T-helper 1 cell treated with Interleukin-12 subunit alpha and Interleukin-12 subunit beta and Interleukin-4 antibody, amounts not matched to agents 30 μg/mL and 1 μg/mL, for 36 hours (primary cell): Measurements from ENCODE around the gene ETV3L.
"Not testable (repeated sequence)": the region's sequence is repeated elsewhere in the genome, so short reads cannot be mapped to it uniquely, and the experiment has no call there.

Source experiments
- H3K27ac Mint-ChIP-seq: one replicate; pipeline ENCODE4 v1.8.0; 2021; ENCODE audit warnings: mild to moderate bottlenecking, mixed read lengths
- H3K27me3 Mint-ChIP-seq: one replicate; pipeline ENCODE4 v1.8.0; 2021; ENCODE audit warnings: low read depth, mixed read lengths
- H3K36me3 Mint-ChIP-seq: one replicate; pipeline ENCODE4 v1.8.0; 2021; ENCODE audit warnings: low read depth, mixed read lengths
- H3K4me1 Mint-ChIP-seq: one replicate; pipeline ENCODE4 v1.8.0; 2021; ENCODE audit warnings: low read depth, mixed read lengths
- H3K4me3 Mint-ChIP-seq: one replicate; pipeline ENCODE4 v1.8.0; 2021; ENCODE audit warnings: mild to moderate bottlenecking, moderate library complexity, mixed read lengths
- H3K9me3 Mint-ChIP-seq: one replicate; pipeline ENCODE4 v1.8.0; 2021; ENCODE audit warnings: mixed read lengths

Gene ETV3L

DNA sequence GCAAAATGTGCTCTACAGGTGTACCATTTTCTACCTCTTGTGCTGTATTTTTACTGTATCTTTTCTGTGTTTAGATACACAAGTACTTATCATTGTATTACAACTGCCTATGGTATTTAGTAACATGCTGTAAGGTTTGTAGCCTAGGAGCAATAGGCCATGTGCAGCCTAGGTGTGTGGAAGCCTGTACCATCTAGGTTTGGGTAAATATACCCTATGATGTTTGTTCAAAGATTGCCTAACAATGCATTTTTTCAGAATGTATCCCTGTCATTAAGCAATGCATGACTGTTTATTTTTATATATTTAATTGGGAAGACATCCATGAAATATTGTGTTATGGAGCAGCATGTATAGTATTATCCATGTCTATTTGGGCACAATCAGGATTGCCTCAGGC lies 11.0 kb downstream of the ETV3L start:
- no peaks in the 10 kb centered on the region for H3K9me3 Mint-ChIP-seq
- H3K27ac Mint-ChIP-seq = no peak overlapping the region
- H3K4me3 Mint-ChIP-seq = no peak overlapping the region
- H3K27me3 Mint-ChIP-seq = peaks cover 4% of the 10 kb centered on the region
- no peaks in the 10 kb centered on the region for H3K36me3 Mint-ChIP-seq
- no peaks in the 10 kb centered on the region for H3K4me1 Mint-ChIP-seq

DNA sequence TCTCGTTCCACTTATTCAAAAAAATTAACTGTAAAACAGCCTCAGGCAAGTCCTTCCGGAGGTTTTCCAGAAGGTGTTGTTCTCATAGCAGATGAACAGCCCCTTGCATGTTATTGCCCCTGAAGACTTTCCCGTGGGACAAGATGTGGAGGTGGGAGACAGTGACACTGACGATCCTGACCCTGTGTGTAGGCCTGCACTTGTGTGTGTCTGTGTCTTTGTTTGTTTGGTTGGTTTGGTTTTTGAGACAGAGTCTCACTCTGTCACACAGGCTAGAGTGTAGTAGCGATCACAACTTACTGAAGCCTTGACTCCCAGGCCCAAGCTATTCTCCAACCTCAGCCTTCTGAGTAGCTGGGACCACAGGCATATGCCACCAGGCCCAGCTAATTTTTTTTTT lies 12.6 kb downstream of the ETV3L start:
- H3K4me1 Mint-ChIP-seq = no peaks in the 10 kb centered on the region
- peaks cover 13% of the 10 kb centered on the region for H3K27me3 Mint-ChIP-seq
- H3K36me3 Mint-ChIP-seq = no peaks in the 10 kb centered on the region
- no peak overlapping the region for H3K27ac Mint-ChIP-seq
- H3K4me3 Mint-ChIP-seq = no peak overlapping the region
- H3K9me3 Mint-ChIP-seq = no peaks in the 10 kb centered on the region

GRCh38 chr1:157086299-157086698 lies 13.3 kb downstream of the ETV3L start:
- no peak overlapping the region for H3K4me3 Mint-ChIP-seq
- H3K9me3 Mint-ChIP-seq = no peaks in the 10 kb centered on the region
- H3K27me3 Mint-ChIP-seq = peaks cover 13% of the 10 kb centered on the region
- H3K27ac Mint-ChIP-seq = no peak overlapping the region
- H3K36me3 Mint-ChIP-seq = no peaks in the 10 kb centered on the region
- no peaks in the 10 kb centered on the region for H3K4me1 Mint-ChIP-seq

DNA sequence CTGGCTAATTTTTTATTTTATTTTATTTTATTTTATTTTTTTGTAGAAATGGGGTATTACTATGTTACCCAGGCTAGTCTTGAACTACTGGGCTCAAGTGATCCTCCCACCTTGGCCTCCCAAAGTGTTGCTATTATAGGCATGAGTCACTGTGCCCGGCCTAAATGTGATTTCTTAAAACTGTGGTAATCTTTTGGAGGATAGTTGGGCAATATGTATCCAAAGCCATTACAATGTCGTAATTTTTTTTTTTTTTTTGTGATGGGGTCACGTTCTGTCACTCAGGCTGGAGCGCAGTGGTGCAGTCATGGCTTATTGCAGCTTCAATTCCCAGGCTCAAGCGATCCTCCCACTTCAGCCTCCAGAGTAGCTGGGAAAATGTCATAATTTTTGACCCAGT lies 14.2 kb downstream of the ETV3L start:
- Mint-ChIP-seq H3K4me3 (no peak overlapping the region), H3K4me1 (no peaks in the 10 kb centered on the region), H3K36me3 (no peaks in the 10 kb centered on the region), H3K27ac (no peak overlapping the region), H3K9me3 (no peaks in the 10 kb centered on the region), H3K27me3 (peaks cover 16% of the 10 kb centered on the region)

DNA sequence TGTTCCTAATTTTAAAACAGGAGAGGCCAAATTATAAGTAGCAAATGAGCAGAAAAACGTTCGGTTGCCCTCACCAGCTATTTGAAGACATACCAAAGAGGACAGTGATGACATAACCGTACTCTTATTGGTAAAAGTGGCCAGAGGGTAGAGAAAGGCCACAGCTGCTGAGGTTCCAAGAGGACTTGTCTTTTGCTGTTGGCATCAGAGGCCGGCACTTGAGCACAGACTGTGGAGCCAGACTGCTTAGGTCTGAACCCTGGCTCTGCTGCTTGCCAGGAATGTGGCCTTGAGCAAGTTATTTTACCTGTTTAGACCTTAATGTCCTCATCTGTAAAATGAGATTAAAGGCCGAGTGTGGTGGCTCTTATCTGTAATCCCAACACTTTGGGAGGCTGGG lies 14.9 kb downstream of the ETV3L start:
- peaks cover 14% of the 10 kb centered on the region for H3K27me3 Mint-ChIP-seq
- no peak overlapping the region for H3K4me3 Mint-ChIP-seq
- H3K36me3 Mint-ChIP-seq = no peaks in the 10 kb centered on the region

DNA sequence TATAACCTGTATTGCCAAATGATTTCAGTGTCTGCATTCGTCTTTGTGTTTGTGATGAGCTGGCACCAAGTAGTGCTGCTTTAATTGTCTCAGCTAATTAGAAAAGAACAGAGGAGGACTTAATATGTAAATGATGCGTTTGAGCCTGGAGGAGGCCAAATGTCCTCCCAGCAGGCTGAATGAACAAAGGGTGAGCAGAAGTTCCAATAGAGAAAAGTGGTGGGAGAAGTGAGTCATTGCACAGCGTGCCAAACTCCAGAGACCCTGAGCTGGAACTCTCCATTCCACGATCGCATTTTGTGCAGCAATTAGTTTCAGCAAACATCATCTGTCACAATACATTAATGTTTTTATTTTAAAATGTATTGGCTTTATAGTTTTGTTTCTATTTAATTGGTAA lies 17.9 kb downstream of the ETV3L start:
- Mint-ChIP-seq H3K9me3 (no peaks in the 10 kb centered on the region), H3K27ac (no peak overlapping the region), H3K4me1 (no peaks in the 10 kb centered on the region), H3K36me3 (no peaks in the 10 kb centered on the region), H3K27me3 (peaks cover 27% of the 10 kb centered on the region), H3K4me3 (no peak overlapping the region)

More for the DNA sequence above, 14.9 kb downstream of the ETV3L start:
- Mint-ChIP-seq H3K27ac (no peak overlapping the region), H3K4me1 (no peaks in the 10 kb centered on the region), H3K9me3 (no peaks in the 10 kb centered on the region)

GRCh38 chr1:157080714-157081113 lies 18.9 kb downstream of the ETV3L start:
- Mint-ChIP-seq H3K4me3 (no peak overlapping the region), H3K9me3 (no peaks in the 10 kb centered on the region), H3K27me3 (peaks cover 29% of the 10 kb centered on the region), H3K27ac (no peak overlapping the region), H3K36me3 (no peaks in the 10 kb centered on the region), H3K4me1 (no peaks in the 10 kb centered on the region)

GRCh38 chr1:157077394-157077793 lies 22.2 kb downstream of the ETV3L start:
- H3K4me1 Mint-ChIP-seq = peaks cover 1% of the 10 kb centered on the region
- no peak overlapping the region for H3K4me3 Mint-ChIP-seq
- peaks cover 35% of the 10 kb centered on the region for H3K27me3 Mint-ChIP-seq
- H3K27ac Mint-ChIP-seq = no peak overlapping the region
- no peaks in the 10 kb centered on the region for H3K9me3 Mint-ChIP-seq
- H3K36me3 Mint-ChIP-seq = no peaks in the 10 kb centered on the region

DNA sequence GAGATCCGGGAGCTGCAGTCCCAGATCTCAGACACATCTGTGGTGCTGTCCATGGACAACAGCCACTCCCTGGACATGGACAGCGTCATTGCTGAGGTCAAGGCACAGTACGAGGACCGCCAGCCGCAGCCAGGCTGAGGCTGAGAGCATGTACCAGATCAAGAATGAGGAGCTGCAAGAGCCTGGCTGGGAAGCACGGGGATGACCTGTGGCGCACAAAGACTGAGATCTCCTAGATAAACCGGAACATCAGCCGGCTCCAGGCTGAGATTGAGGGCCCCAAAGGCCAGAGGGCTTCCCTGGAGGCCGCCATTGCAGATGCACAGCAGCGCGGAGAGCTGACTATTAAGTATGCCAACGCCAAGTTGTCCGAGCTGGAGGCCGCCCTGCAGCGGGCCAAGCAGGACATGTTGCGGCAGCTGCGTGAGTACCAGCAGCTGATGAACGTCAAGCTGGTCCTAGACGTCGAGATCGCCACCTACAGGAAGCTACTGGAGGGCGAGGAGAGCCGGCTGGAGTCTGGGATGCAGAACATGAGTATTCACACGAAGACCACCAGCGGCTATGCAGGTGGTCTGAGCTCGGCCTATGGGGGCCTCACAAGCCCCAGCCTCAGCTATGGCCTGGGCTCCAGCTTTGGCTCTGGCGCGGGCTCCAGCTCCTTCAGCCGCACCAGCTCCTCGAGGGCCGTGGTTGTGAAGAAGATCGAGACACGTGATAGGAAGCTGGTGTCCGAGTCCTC lies 25.5 kb downstream of the ETV3L start:
- peaks cover 28% of the 10 kb centered on the region for H3K27me3 Mint-ChIP-seq
- no peak overlapping the region for H3K27ac Mint-ChIP-seq
- H3K9me3 Mint-ChIP-seq = no peaks in the 10 kb centered on the region
- H3K36me3 Mint-ChIP-seq = no peaks in the 10 kb centered on the region
- H3K4me1 Mint-ChIP-seq = peaks cover 1% of the 10 kb centered on the region
- H3K4me3 Mint-ChIP-seq = no peak overlapping the region

DNA sequence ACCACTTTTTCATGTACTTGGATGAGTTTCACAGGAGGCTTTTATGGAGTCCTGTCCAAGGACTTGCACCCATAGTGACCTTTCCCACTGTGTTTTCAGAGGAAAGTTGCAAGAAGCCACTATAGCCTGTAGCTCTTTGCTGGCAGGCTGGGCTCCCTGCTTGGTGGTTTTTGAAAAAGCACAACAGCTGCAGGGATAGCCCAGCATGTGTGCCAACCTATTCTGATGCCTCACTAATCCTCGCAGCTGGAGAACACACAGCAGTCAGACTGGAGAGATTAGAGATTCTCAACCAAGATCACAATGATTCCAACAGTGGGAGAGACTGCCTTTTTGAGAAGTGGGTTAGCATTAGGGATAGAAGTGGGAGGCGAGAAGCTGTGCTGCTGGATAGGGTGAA lies 30.0 kb downstream of the ETV3L start:
- peaks cover 2% of the 10 kb centered on the region for H3K36me3 Mint-ChIP-seq
- H3K4me1 Mint-ChIP-seq = peaks cover 4% of the 10 kb centered on the region
- H3K4me3 Mint-ChIP-seq = no peak overlapping the region
- H3K9me3 Mint-ChIP-seq = no peaks in the 10 kb centered on the region
- H3K27me3 Mint-ChIP-seq = peaks cover 44% of the 10 kb centered on the region
- H3K27ac Mint-ChIP-seq = no peak overlapping the region

DNA sequence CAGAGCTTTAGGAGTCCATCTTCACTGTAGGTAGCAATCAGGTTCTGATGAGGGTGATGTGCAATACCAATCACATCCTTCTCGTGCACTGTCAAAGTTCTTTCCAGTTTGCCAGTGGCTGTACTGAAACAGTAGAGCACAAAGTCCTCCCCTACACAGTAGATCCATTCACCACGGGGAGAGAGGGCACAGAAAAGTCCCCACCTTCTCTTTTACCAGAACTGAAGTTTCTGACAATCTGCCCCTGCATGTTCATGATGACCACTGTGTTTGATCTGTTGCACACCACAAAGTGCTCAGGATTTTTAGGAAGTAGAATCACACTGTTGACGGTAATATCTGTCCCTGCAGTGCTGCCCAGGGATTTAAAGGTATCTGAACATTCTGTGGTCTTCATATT lies 40.4 kb downstream of the ETV3L start:
- not testable (repeated sequence) for H3K4me3 Mint-ChIP-seq, H3K27ac Mint-ChIP-seq, H3K36me3 Mint-ChIP-seq, H3K4me1 Mint-ChIP-seq
- H3K27me3 Mint-ChIP-seq = peaks cover 65% of the 10 kb centered on the region
- H3K9me3 Mint-ChIP-seq = peaks cover 10% of the 10 kb centered on the region

GRCh38 chr1:157056269-157056668 lies 43.3 kb downstream of the ETV3L start:
- Mint-ChIP-seq H3K4me3 (no peak overlapping the region), H3K27ac (no peak overlapping the region), H3K9me3 (peaks cover 14% of the 10 kb centered on the region), H3K27me3 (peaks cover 64% of the 10 kb centered on the region), H3K36me3 (no peaks in the 10 kb centered on the region), H3K4me1 (no peaks in the 10 kb centered on the region)

DNA sequence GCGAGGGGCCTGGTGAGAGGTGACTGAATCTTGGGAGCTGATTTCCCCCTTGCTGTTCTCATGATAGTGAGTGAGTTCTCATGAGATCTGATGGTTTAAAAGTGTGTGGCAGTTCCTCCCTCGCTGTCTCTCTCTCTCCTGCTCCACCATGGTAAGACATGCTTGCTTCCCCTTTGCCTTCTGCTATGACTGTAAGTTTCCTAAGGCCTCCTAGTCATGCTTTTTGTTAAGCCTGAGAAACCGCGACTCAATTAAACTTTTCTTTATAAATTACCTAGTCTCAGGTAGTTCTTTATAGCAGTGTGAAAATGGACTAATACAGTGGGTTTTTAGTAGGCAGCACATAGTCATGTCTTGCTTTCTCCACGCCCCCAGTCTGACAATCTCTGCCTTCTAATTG lies 43.9 kb downstream of the ETV3L start:
- not testable (repeated sequence) for H3K27ac Mint-ChIP-seq, H3K4me3 Mint-ChIP-seq, H3K36me3 Mint-ChIP-seq, H3K9me3 Mint-ChIP-seq, H3K4me1 Mint-ChIP-seq
- H3K27me3 Mint-ChIP-seq = peaks cover 63% of the 10 kb centered on the region

DNA sequence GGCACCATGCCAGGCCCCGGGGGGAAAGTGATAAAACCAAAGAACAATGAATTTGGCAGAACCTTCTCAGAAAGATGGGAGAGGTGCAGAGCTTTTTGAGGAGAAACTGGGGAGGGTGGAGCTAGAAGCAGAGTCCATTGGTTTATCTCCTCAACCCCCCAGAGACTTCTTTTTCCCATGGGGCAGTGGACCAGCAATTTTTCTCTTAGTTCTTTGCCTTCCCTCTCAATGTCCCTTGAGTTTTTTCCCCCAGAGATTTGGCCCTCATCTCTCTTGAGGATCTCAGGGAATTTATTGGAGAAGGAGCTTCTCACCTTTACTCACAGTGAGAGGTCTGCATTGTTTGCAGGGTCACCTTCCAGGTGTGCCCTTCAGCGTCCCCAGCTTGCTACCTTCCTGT lies 48.8 kb downstream of the ETV3L start:
- Mint-ChIP-seq H3K4me1 (peaks cover 5% of the 10 kb centered on the region), H3K27me3 (peaks cover 73% of the 10 kb centered on the region), H3K4me3 (no peak overlapping the region), H3K36me3 (peaks cover 3% of the 10 kb centered on the region), H3K27ac (no peak overlapping the region), H3K9me3 (peaks cover 7% of the 10 kb centered on the region)

GRCh38 chr1:157047062-157047410 lies 52.6 kb downstream of the ETV3L start:
- Mint-ChIP-seq H3K4me1 (peaks cover 9% of the 10 kb centered on the region), H3K9me3 (peaks cover 3% of the 10 kb centered on the region), H3K36me3 (peaks cover 3% of the 10 kb centered on the region), H3K27ac (no peak overlapping the region), H3K4me3 (peak overlapping the region; percentile 8), H3K27me3 (peaks cover 86% of the 10 kb centered on the region)
